IPS DF 19.7 (cell line): ENCODE results near the gene KIF4B.
"Not testable (repeated sequence)": the region's sequence is repeated elsewhere in the genome, so short reads cannot be mapped to it uniquely, and the experiment has no call there.

Source experiments
- DNase-seq: peaks from one replicate; pipeline ENCODE4 v3.0.0-alpha.2; 2013; ENCODE audit warnings: low read depth, low spot score

KIF4B gene

GRCh38 chr5:155008669-155009068 is 4.9 kb upstream of the KIF4B start:
- no peak for DNase-seq

- no peak for DNase-seq
Measured at GRCh38 chr5:155010881-155011280, 2.7 kb upstream of the KIF4B start.

GRCh38 chr5:155015239-155015638 is 1.7 kb downstream of the KIF4B start:
- DNase-seq = no peak

GRCh38 chr5:155017610-155018009 is 4.1 kb downstream of the KIF4B start:
- DNase-seq = no peak

- no peak for DNase-seq
Measured at GRCh38 chr5:155019601-155020226, 6.2 kb downstream of the KIF4B start.

GRCh38 chr5:155021842-155022241 is 8.3 kb downstream of the KIF4B start:
- no peak for DNase-seq

- DNase-seq = no peak
Measured at GRCh38 chr5:155023320-155023719, 9.8 kb downstream of the KIF4B start.

- peak; percentile 76 for DNase-seq
Measured at GRCh38 chr5:155024015-155024414, 10.5 kb downstream of the KIF4B start.

GRCh38 chr5:155025895-155026294 is 12.3 kb downstream of the KIF4B start:
- no peak for DNase-seq

GRCh38 chr5:155027993-155028629 is 14.6 kb downstream of the KIF4B start:
- no peak for DNase-seq

- no peak for DNase-seq
Measured at GRCh38 chr5:155029240-155029639, 15.7 kb downstream of the KIF4B start.

- not testable (repeated sequence) for DNase-seq
Measured at GRCh38 chr5:155034145-155034744, 20.7 kb downstream of the KIF4B start.

GRCh38 chr5:155035087-155035486 is 21.5 kb downstream of the KIF4B start:
- DNase-seq = not testable (repeated sequence)

GRCh38 chr5:155040984-155041653 is 27.6 kb downstream of the KIF4B start:
- DNase-seq = no peak

GRCh38 chr5:155044591-155044990 is 31.0 kb downstream of the KIF4B start:
- DNase-seq = no peak

GRCh38 chr5:155046591-155046990 is 33.0 kb downstream of the KIF4B start:
- DNase-seq = peak; percentile 40

- no peak for DNase-seq
Measured at GRCh38 chr5:155047818-155048217, 34.3 kb downstream of the KIF4B start.

- peak; percentile 50 for DNase-seq
Measured at GRCh38 chr5:155049569-155050383, 36.2 kb downstream of the KIF4B start.

GRCh38 chr5:155050384-155051019 is 36.9 kb downstream of the KIF4B start:
- DNase-seq = no peak

GRCh38 chr5:155052532-155052931 is 39.0 kb downstream of the KIF4B start:
- no peak for DNase-seq

- DNase-seq = no peak
Measured at GRCh38 chr5:155053501-155053900, 39.9 kb downstream of the KIF4B start.
